Psoas muscle (tissue), 8 donors: ENCODE measurements around the gene AHRR. TPM values are rescaled to one million over a fixed set of nuclear protein-coding genes. Genes with fewer than 3 reads are reported as not detected.
"Not testable (repeated sequence)": the region's sequence is repeated elsewhere in the genome, so short reads cannot be mapped to it uniquely, and the experiment has no call there.

Source experiments
- ATAC-seq, 4 donors: fragments of 200-7000 bp; cut with Tn5 transposase; one replicate each; pipeline ENCODE4 v1.9.1; 2020; ENCODE audit warnings: moderate library complexity in 3 of 4, mild to moderate bottlenecking in 2 of 4
- DNase-seq, 2 donors: peaks; one replicate each; pipeline ENCODE4 v3.0.0-alpha.2; 2020
- H3K27ac ChIP-seq: fragments of 200-600 bp; one replicate; pipeline ENCODE4 v1.8.0; 2022
- H3K27me3 ChIP-seq, 3 donors: fragments of 200-600 bp in 1 of 3; one replicate each; pipeline versions ENCODE4 v1.6.1 to v1.8.0; 2013 to 2022; ENCODE audit warnings: low read length in 2 of 3, mild to moderate bottlenecking in 2 of 3, moderate library complexity in 1 of 3; ENCODE audit not compliant: insufficient read depth in 3 of 3
- H3K36me3 ChIP-seq, 2 donors: fragments of 200-600 bp in 1 of 2; one replicate each; pipeline versions ENCODE4 v1.6.1 to v1.8.0; 2013 to 2022; ENCODE audit warnings: low read depth in 1 of 2, mild to moderate bottlenecking in 1 of 2, moderate library complexity in 1 of 2; ENCODE audit not compliant: insufficient read depth in 1 of 2
- H3K4me1 ChIP-seq: fragments of 200-600 bp; one replicate; pipeline ENCODE4 v1.8.0; 2022
- H3K4me3 ChIP-seq: fragments of 200-600 bp; one replicate; pipeline ENCODE4 v1.8.0; 2022; ENCODE audit warnings: mild to moderate bottlenecking
- H3K9me3 ChIP-seq: fragments of 200-600 bp; one replicate; pipeline ENCODE4 v1.8.0; 2022
- CTCF ChIP-seq: fragments of 200-600 bp; IDR thresholded peaks from one replicate; pipeline ENCODE4 v1.8.0; 2022; ENCODE audit warnings: antibody characterized with exemption
- WGBS, 3 donors: extraction: QIAGEN DNeasy Blood & Tissue Kit; methylation state at CpG; one replicate each; pipeline versions ENCODE4 v1.1.6 to v1.1.7; 2013; 5-methylcytosine and 5-hydroxymethylcytosine counted together
- intact Hi-C, 2 donors: fragments of 100-400 bp; cut with DNase I; formaldehyde crosslinking; loops; one replicate each; pipeline versions ENCODE4 v1.11.0 to v1.14.2; 2022
- polyA plus RNA-seq, 3 donors: library from polyadenylated mRNA; stranded (reverse); fragments of 200-250 nt; gene quantifications; one replicate each; pipeline ENCODE4 v1.2.3, GENCODE V29; 2013
- total RNA-seq, 4 donors: library from RNA; stranded (reverse); fragmentation: NEBNext Ultra II Directional in 2 of 4; extraction: Animal tissue kit (Norgen Biotek cat#: 25700) in 2 of 4; gene quantifications; one replicate each; pipeline versions ENCODE4 v1.2.1 to v1.2.4, GENCODE V29; 2021 to 2023
- donor health status: healthy with polysubstance abuse.
- donor health status: DM: no; HTN: no; CAD: no; lungs with moderate emphysema.
- donor health status: Bipolar disorder and iron deficiency.
- donor health status: healthy.
- donor health status: DM: yes; HTN: yes; CAD: no.
- donor health status: DM: no; HTN: no; CAD: no.
- donor health status: DM: no; HTN: no; CAD: no.
- donor health status: DM: yes; HTN: yes; CAD: no.

Gene AHRR
- total and polyA plus RNA-seq, 7 donors: 0.10 to 7.4 (median 0.45) TPM

- H3K36me3 ChIP-seq: no peaks in the 10 kb centered on the region
- WGBS, 3 donors: 71 to 83% (median 76%) methylated on average over 8 of the region's 8 CpGs
- ATAC-seq: no peak
- H3K4me1 ChIP-seq: no peaks in the 10 kb centered on the region
- DNase-seq: peak in 1 of 2 donors; percentile 28
- no peak overlapping the region for H3K4me3 ChIP-seq
- peaks cover 0 to 26% (median 3%) of the 10 kb centered on the region in 3 donors for H3K27me3 ChIP-seq
- no peak overlapping the region for H3K27ac ChIP-seq
- intact Hi-C loops: no loop called here
- no peaks in the 10 kb centered on the region for H3K9me3 ChIP-seq
- no peak for TF ChIP-seq CTCF
Measured at GRCh38 chr5:407801-408268, 86.3 kb downstream of the AHRR start.

- Histone ChIP-seq H3K4me3 (no peak overlapping the region), H3K4me1 (no peaks in the 10 kb centered on the region), H3K9me3 (no peaks in the 10 kb centered on the region), H3K27ac (no peak overlapping the region), H3K36me3 (no peaks in the 10 kb centered on the region), H3K27me3 (peaks cover 0 to 8% (median 5%) of the 10 kb centered on the region in 3 donors)
- DNase-seq: no peak
- TF ChIP-seq CTCF: no peak
- WGBS, 3 donors: 54 to 71% (median 59%) methylated on average over 2 of the region's 2 CpGs
- intact Hi-C loops: no loop called here
- ATAC-seq: no peak
Measured at GRCh38 chr5:410911-411517, 89.5 kb downstream of the AHRR start.

- no peaks in the 10 kb centered on the region for H3K9me3 ChIP-seq
- H3K4me3 ChIP-seq: no peak overlapping the region
- no peak overlapping the region for H3K27ac ChIP-seq
- TF ChIP-seq CTCF: no peak
- peak in 1 of 2 donors; percentile 35 for DNase-seq
- ATAC-seq: no peak
- no peaks in the 10 kb centered on the region for H3K36me3 ChIP-seq
- peaks cover 0 to 7% (median 5%) of the 10 kb centered on the region in 3 donors for H3K27me3 ChIP-seq
- 74 to 84% (median 82%) methylated on average over 13 of the region's 13 CpGs for WGBS, 3 donors
- no peaks in the 10 kb centered on the region for H3K4me1 ChIP-seq
- intact Hi-C loops: no loop called here
Measured at GRCh38 chr5:411728-412127, 90.2 kb downstream of the AHRR start.

- H3K27me3 ChIP-seq, H3K9me3 ChIP-seq, H3K4me1 ChIP-seq, H3K36me3 ChIP-seq, intact Hi-C loops: not testable (repeated sequence)
- Histone ChIP-seq H3K27ac (peak overlapping the region; percentile 52), H3K4me3 (peak overlapping the region; percentile 48)
- WGBS, 3 donors: 86 to 88% (median 88%) methylated on average over 37 to 42 of the region's 42 CpGs
- peak; percentile 81 to 91 for DNase-seq
- peak in 1 of 4 donors; percentile 53 for ATAC-seq
Measured at GRCh38 chr5:414991-415927, 93.7 kb downstream of the AHRR start.
